Liver (tissue), 9 donors: ENCODE data around the gene HEPHL1. TPM values are rescaled to one million over a fixed set of nuclear protein-coding genes. Genes with fewer than 3 reads are reported as not detected.
"Not testable (repeated sequence)": the region's sequence is repeated elsewhere in the genome, so short reads cannot be mapped to it uniquely, and the experiment has no call there.

ENCODE experiments used
- DNase-seq: peaks from one replicate; pipeline ENCODE4 v3.0.0-alpha.2; 2017; ENCODE audit warnings: low spot score
- H3K27ac ChIP-seq, 2 donors: one replicate each; pipeline ENCODE4 v1.7.0; 2013; ENCODE audit warnings: inconsistent platforms in 2 of 2, low read length in 2 of 2, control low read depth in 1 of 2, low read depth in 1 of 2, mild to moderate bottlenecking in 1 of 2
- H3K27me3 ChIP-seq, 4 donors: one replicate each; pipeline versions ENCODE4 v1.6.1 to v1.7.0; 2013; ENCODE audit warnings: low read length in 3 of 4, inconsistent platforms in 1 of 4, mild to moderate bottlenecking in 1 of 4, moderate library complexity in 1 of 4; ENCODE audit not compliant: control insufficient read depth in 4 of 4, insufficient read depth in 4 of 4
- H3K36me3 ChIP-seq, 4 donors: one replicate each; pipeline versions ENCODE4 v1.6.1 to v1.7.0; 2013; ENCODE audit warnings: low read length in 3 of 4, mild to moderate bottlenecking in 3 of 4, low read depth in 1 of 4, moderate library complexity in 1 of 4; ENCODE audit not compliant: control insufficient read depth in 4 of 4, insufficient read depth in 3 of 4
- H3K4me1 ChIP-seq, 4 donors: one replicate each; pipeline versions ENCODE4 v1.6.1 to v1.7.0; 2013; ENCODE audit warnings: low read length in 3 of 4, mild to moderate bottlenecking in 3 of 4, moderate library complexity in 1 of 4; ENCODE audit not compliant: control insufficient read depth in 4 of 4, insufficient read depth in 4 of 4
- H3K4me3 ChIP-seq, 3 donors: one replicate each; pipeline versions ENCODE4 v1.6.1 to v1.7.0; 2013; ENCODE audit warnings: low read length in 3 of 3, control low read depth in 1 of 3, low read depth in 1 of 3, mild to moderate bottlenecking in 1 of 3
- H3K9ac ChIP-seq, 2 donors: one replicate each; pipeline ENCODE4 v1.7.0; 2013; ENCODE audit warnings: low read length in 2 of 2, mild to moderate bottlenecking in 2 of 2, moderate library complexity in 2 of 2, control low read depth in 1 of 2, low read depth in 1 of 2
- H3K9me3 ChIP-seq, 4 donors: one replicate each; pipeline versions ENCODE4 v1.6.1 to v1.7.0; 2013; ENCODE audit warnings: low read length in 3 of 4; ENCODE audit not compliant: control insufficient read depth in 4 of 4
- FOXA1 ChIP-seq: IDR thresholded peaks from 2 replicates; pipeline ENCODE4 v1.6.1; 2016; ENCODE audit warnings: antibody characterized with exemption
- FOXA2 ChIP-seq: IDR thresholded peaks from 2 replicates; pipeline ENCODE4 v1.6.1; 2016; ENCODE audit warnings: antibody characterized with exemption
- GABPA ChIP-seq, 2 donors: IDR thresholded peaks in 1 of 2; conservative IDR thresholded peaks in 1 of 2; 2 replicates each; pipeline ENCODE4 v1.6.1; 2016; ENCODE audit warnings: antibody characterized with exemption in 2 of 2, mild to moderate bottlenecking in 1 of 2, moderate library complexity in 1 of 2
- HNF4G ChIP-seq: IDR thresholded peaks from 2 replicates; pipeline ENCODE4 v1.6.1; 2016; ENCODE audit warnings: antibody characterized with exemption
- JUND ChIP-seq, 2 donors: IDR thresholded peaks; 2 replicates each; pipeline ENCODE4 v1.6.1; 2016; ENCODE audit warnings: antibody characterized with exemption in 2 of 2
- NR2F2 ChIP-seq: IDR thresholded peaks from 2 replicates; pipeline ENCODE4 v1.6.1; 2016; ENCODE audit warnings: antibody characterized with exemption
- RAD21 ChIP-seq, 2 donors: IDR thresholded peaks; 2 replicates each; pipeline ENCODE4 v1.6.1; 2016; ENCODE audit warnings: antibody characterized with exemption in 2 of 2, mild to moderate bottlenecking in 2 of 2
- SP1 ChIP-seq: IDR thresholded peaks from 2 replicates; pipeline ENCODE4 v1.6.1; 2018; ENCODE audit warnings: antibody characterized with exemption, mild to moderate bottlenecking
- TAF1 ChIP-seq: conservative IDR thresholded peaks from 2 replicates; pipeline ENCODE4 v1.6.1; 2016; ENCODE audit warnings: antibody characterized with exemption, mild to moderate bottlenecking
- YY1 ChIP-seq: IDR thresholded peaks from 2 replicates; pipeline ENCODE4 v1.6.1; 2016; ENCODE audit warnings: antibody characterized with exemption, mild to moderate bottlenecking
- WGBS: extraction: QIAGEN DNeasy Blood & Tissue Kit; methylation state at CpG from one replicate; pipeline ENCODE4 v1.1.7; 2013; 5-methylcytosine and 5-hydroxymethylcytosine counted together
- polyA plus RNA-seq, 2 donors: library from polyadenylated mRNA; stranded (reverse) in 1 of 2; unstranded in 1 of 2; fragments of 200-250 nt in 1 of 2; fragments of >200 nt in 1 of 2; fragmentation: Nextera tagmentation in 1 of 2; extraction: Ambion mirVana in 1 of 2; gene quantifications; one replicate each; pipeline versions ENCODE4 v1.2.1 to v1.2.3, GENCODE V29; 2013 to 2015
- total RNA-seq, 2 donors: library from RNA; depleted of rRNA; stranded (reverse); fragments of >200 nt; gene quantifications; one replicate each; pipeline ENCODE4 v1.2.3, GENCODE V29; 2014
- TF ChIP-seq, protein P1 (sequence below): IDR thresholded peaks from 2 replicates; pipeline ENCODE4 v1.6.1; 2016; ENCODE audit warnings: antibody characterized with exemption, mild to moderate bottlenecking
- TF ChIP-seq, protein P2 (sequence below): fragments of 150-350 bp; IDR thresholded peaks from 2 replicates; pipeline ENCODE4 v1.5.1; 2017; ENCODE audit warnings: improper control_type of control experiment, low read depth, low read length; ENCODE audit not compliant: missing input control
- TF ChIP-seq, protein P3 (sequence below): IDR thresholded peaks from 2 replicates; pipeline ENCODE4 v1.6.1; 2016; ENCODE audit warnings: antibody characterized with exemption
- TF ChIP-seq, protein P4 (sequence below): IDR thresholded peaks from 2 replicates; pipeline ENCODE4 v1.6.1; 2016; ENCODE audit warnings: antibody characterized with exemption
- donor health status: healthy.
- donor health status: healthy.
- donor health status: healthy.
- donor health status: healthy.
- donor health status: healthy.

HEPHL1 gene
- total and polyA plus RNA-seq, 4 donors, result 0.19 TPM; not detected in 3

DNA sequence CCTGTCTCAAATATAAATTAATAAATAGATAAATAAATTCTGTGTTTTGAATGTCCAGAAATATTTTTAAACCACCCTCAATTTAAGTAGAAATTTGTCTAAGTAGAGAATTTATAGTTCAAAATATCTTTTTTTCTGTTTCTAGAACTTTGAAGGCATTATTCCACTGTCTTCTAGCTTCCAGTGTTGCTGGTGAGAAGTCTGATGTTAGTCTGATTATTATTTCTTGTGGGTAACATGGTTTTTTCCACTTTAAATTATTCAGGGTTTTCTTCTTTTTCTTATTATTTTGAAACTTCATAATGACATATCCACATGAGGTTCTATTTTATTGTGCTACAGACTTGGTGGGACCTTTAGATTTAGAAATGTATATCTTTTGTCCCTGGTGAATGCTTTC, 46.4 kb upstream of the HEPHL1 start:
- no peak for TF ChIP-seq SP1
- TF ChIP-seq TAF1, result no peak
- no peak for TF ChIP-seq FOXA1
- TF ChIP-seq, protein P1, sequence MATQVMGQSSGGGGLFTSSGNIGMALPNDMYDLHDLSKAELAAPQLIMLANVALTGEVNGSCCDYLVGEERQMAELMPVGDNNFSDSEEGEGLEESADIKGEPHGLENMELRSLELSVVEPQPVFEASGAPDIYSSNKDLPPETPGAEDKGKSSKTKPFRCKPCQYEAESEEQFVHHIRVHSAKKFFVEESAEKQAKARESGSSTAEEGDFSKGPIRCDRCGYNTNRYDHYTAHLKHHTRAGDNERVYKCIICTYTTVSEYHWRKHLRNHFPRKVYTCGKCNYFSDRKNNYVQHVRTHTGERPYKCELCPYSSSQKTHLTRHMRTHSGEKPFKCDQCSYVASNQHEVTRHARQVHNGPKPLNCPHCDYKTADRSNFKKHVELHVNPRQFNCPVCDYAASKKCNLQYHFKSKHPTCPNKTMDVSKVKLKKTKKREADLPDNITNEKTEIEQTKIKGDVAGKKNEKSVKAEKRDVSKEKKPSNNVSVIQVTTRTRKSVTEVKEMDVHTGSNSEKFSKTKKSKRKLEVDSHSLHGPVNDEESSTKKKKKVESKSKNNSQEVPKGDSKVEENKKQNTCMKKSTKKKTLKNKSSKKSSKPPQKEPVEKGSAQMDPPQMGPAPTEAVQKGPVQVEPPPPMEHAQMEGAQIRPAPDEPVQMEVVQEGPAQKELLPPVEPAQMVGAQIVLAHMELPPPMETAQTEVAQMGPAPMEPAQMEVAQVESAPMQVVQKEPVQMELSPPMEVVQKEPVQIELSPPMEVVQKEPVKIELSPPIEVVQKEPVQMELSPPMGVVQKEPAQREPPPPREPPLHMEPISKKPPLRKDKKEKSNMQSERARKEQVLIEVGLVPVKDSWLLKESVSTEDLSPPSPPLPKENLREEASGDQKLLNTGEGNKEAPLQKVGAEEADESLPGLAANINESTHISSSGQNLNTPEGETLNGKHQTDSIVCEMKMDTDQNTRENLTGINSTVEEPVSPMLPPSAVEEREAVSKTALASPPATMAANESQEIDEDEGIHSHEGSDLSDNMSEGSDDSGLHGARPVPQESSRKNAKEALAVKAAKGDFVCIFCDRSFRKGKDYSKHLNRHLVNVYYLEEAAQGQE, result no peak
- TF ChIP-seq, protein P2, sequence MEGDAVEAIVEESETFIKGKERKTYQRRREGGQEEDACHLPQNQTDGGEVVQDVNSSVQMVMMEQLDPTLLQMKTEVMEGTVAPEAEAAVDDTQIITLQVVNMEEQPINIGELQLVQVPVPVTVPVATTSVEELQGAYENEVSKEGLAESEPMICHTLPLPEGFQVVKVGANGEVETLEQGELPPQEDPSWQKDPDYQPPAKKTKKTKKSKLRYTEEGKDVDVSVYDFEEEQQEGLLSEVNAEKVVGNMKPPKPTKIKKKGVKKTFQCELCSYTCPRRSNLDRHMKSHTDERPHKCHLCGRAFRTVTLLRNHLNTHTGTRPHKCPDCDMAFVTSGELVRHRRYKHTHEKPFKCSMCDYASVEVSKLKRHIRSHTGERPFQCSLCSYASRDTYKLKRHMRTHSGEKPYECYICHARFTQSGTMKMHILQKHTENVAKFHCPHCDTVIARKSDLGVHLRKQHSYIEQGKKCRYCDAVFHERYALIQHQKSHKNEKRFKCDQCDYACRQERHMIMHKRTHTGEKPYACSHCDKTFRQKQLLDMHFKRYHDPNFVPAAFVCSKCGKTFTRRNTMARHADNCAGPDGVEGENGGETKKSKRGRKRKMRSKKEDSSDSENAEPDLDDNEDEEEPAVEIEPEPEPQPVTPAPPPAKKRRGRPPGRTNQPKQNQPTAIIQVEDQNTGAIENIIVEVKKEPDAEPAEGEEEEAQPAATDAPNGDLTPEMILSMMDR, result no peak
- no peak for TF ChIP-seq HNF4G
- TF ChIP-seq, protein P3, sequence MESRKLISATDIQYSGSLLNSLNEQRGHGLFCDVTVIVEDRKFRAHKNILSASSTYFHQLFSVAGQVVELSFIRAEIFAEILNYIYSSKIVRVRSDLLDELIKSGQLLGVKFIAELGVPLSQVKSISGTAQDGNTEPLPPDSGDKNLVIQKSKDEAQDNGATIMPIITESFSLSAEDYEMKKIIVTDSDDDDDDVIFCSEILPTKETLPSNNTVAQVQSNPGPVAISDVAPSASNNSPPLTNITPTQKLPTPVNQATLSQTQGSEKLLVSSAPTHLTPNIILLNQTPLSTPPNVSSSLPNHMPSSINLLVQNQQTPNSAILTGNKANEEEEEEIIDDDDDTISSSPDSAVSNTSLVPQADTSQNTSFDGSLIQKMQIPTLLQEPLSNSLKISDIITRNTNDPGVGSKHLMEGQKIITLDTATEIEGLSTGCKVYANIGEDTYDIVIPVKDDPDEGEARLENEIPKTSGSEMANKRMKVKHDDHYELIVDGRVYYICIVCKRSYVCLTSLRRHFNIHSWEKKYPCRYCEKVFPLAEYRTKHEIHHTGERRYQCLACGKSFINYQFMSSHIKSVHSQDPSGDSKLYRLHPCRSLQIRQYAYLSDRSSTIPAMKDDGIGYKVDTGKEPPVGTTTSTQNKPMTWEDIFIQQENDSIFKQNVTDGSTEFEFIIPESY, result no peak
- no peak for TF ChIP-seq JUND (IDR thresholded peaks at IDR 0.05)
- no peak for TF ChIP-seq RAD21 (IDR thresholded peaks at IDR 0.05)
- TF ChIP-seq, protein P4, sequence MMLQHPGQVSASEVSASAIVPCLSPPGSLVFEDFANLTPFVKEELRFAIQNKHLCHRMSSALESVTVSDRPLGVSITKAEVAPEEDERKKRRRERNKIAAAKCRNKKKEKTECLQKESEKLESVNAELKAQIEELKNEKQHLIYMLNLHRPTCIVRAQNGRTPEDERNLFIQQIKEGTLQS, result no peak
- TF ChIP-seq YY1, result no peak
- no peak for TF ChIP-seq NR2F2
- TF ChIP-seq FOXA2, result no peak
- no peak for TF ChIP-seq GABPA (IDR thresholded peaks at IDR 0.05 in 1 of 2, conservative IDR thresholded peaks at IDR 0.05 in 1 of 2)
- H3K4me1 ChIP-seq, result no peaks in the 10 kb centered on the region
- H3K9ac ChIP-seq, result no peak overlapping the region
- no peak overlapping the region for H3K4me3 ChIP-seq
- no peaks in the 10 kb centered on the region for H3K36me3 ChIP-seq
- no peaks in the 10 kb centered on the region for H3K27me3 ChIP-seq
- DNase-seq, result no peak
- H3K27ac ChIP-seq, result no peak overlapping the region
- H3K9me3 ChIP-seq, result peaks cover 0 to 3% (median 1%) of the 10 kb centered on the region in 4 donors

DNA sequence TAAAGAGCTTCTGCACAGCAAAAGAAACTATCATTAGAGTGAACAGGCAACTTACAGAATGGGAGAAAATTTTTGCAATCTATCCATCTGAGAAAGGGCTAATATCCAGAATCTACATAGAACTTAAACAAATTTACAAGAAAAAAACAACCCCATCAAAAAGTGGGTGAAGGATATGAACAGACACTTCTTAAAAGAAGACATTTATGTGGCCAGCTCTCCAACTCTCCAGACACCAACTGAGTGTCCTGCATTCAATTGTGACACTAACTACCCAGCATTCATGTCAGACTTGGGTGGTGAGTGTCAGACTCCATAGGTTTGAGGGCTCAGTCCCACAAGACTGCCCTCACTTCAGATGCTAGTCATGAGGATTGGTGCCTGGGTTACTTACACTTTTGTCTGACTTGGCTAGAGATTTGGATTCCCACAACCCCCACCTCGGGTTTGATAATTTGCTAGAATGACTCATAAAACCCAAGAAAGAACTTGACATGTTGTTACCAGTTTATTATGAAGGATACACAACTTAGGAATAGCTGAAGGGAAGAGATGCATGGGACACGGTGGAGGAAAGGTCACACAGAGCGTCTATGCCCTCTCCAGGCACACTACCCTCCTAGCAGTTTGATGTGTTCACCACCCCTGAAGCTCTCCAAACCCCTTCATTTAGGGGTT, 44.4 kb upstream of the HEPHL1 start:
- H3K36me3 ChIP-seq, H3K9ac ChIP-seq, H3K27me3 ChIP-seq, H3K9me3 ChIP-seq, DNase-seq, H3K4me3 ChIP-seq, H3K4me1 ChIP-seq, H3K27ac ChIP-seq: not testable (repeated sequence)
- WGBS, result 68% methylated on average over 3 of the region's 3 CpGs
